MCF 10A (cell line): Measurements from ENCODE around the gene VARS1. TPM values are rescaled to one million over a fixed set of nuclear protein-coding genes. Genes with fewer than 3 reads are reported as not detected.
A peak's percentile ranks its signal among the peaks of the same experiment; 100 is the strongest.
"Not testable (repeated sequence)": the region's sequence is repeated elsewhere in the genome, so short reads cannot be mapped to it uniquely, and the experiment has no call there.

ENCODE experiments used
- Bru-seq: library from RNA; stranded (reverse); fragments of 400-500 nt; gene quantifications from one replicate; lab custom pipeline; 2021; lab: Mats Ljungman, UMichigan
- BruChase-seq, 2 experiments: library from RNA; stranded (reverse); fragments of 400-500 nt; gene quantifications; one replicate each; lab custom pipeline; 2021; lab: Mats Ljungman, UMichigan
- BruUV-seq: library from RNA; stranded (reverse); fragments of 400-500 nt; replicated peaks from 2 replicates; lab custom pipeline; 2021; lab: Mats Ljungman, UMichigan
- CTCF ChIA-PET: fragments of 300-600 bp; sonication (Branson Sonifier 250); formaldehyde crosslinking; extraction: SDS; loops from one replicate; lab custom pipeline; 2021; ENCODE audit warnings: antibody characterized with exemption, inconsistent platforms; lab: Yijun Ruan, JAX
- POLR2A ChIA-PET: fragments of 300-600, 350-650 bp; sonication (Branson Sonifier 250); formaldehyde crosslinking; extraction: SDS; loops from one replicate; lab custom pipeline; 2020; ENCODE audit warnings: antibody characterized with exemption, inconsistent platforms; lab: Yijun Ruan, JAX
- DNase-seq: peaks from one replicate; pipeline ENCODE4 v3.0.0-alpha.2; 2018; ENCODE audit not compliant: unreplicated experiment
- H3K27ac Mint-ChIP-seq: one replicate; pipeline ENCODE4 v1.8.0; 2022; ENCODE audit warnings: mild to moderate bottlenecking, low read depth, mixed read lengths; ENCODE audit not compliant: unreplicated experiment
- H3K27me3 Mint-ChIP-seq: one replicate; pipeline ENCODE4 v1.8.0; 2022; ENCODE audit warnings: mixed read lengths; ENCODE audit not compliant: insufficient read depth, unreplicated experiment
- H3K36me3 Mint-ChIP-seq: one replicate; pipeline ENCODE4 v1.8.0; 2022; ENCODE audit warnings: mild to moderate bottlenecking, moderate library complexity, mixed read lengths; ENCODE audit not compliant: insufficient read depth, unreplicated experiment
- H3K4me1 Mint-ChIP-seq: one replicate; pipeline ENCODE4 v1.8.0; 2022; ENCODE audit warnings: mixed read lengths; ENCODE audit not compliant: insufficient read depth, unreplicated experiment
- H3K4me3 Mint-ChIP-seq: one replicate; pipeline ENCODE4 v1.8.0; 2022; ENCODE audit warnings: mild to moderate bottlenecking, moderate library complexity, mixed read lengths; ENCODE audit not compliant: unreplicated experiment
- H3K9me3 Mint-ChIP-seq: one replicate; pipeline ENCODE4 v1.8.0; 2022; ENCODE audit warnings: mixed read lengths; ENCODE audit not compliant: unreplicated experiment
- intact Hi-C: fragments of 100-400 bp; cut with micrococcal nuclease; formaldehyde crosslinking; loops from 2 replicates; pipeline ENCODE4 v1.14.1; 2022
- long read RNA-seq: library from polyadenylated mRNA; stranded (forward); transcript quantifications from one replicate; pipeline ENCODE4 v2.0.0, GENCODE V29; 2022
- total RNA-seq: library from RNA; stranded (reverse); gene quantifications from 2 replicates; pipeline ENCODE4 v1.2.3, GENCODE V29; 2022
- TF ChIP-seq, protein P1 (sequence below): fragments of 200-600 bp; IDR thresholded peaks from one replicate; pipeline ENCODE4 v1.8.0; 2022; ENCODE audit warnings: antibody characterized with exemption, mild to moderate bottlenecking; ENCODE audit not compliant: unreplicated experiment

VARS1 gene
- total RNA-seq (133 and 200 TPM in 2 replicates), Bru-seq, nascent RNA (percentile 72 among the genes with signal in this experiment), BruChase-seq, experiment 1, labeled RNA remaining after a 6-hour chase (percentile 90 among the genes with signal in this experiment), BruChase-seq, experiment 2, labeled RNA remaining after a 2-hour chase (percentile 77 among the genes with signal in this experiment)
- long read RNA-seq, full-length matches to known transcripts = 314 of 574 reads
- long read RNA-seq, partial matches to known transcripts = 140 of 574 reads
- long read RNA-seq, other reads (novel, unspliced or antisense) = 120 of 574 reads

- BruUV-seq = no TSS peak
These were observed at the start of gene VARS1 for GRCh38 chr6:31795616-31796298. VARS1 (minus strand) TSS chr6:31795752; CDS start chr6:31795217, 535 bp downstream.

DNA sequence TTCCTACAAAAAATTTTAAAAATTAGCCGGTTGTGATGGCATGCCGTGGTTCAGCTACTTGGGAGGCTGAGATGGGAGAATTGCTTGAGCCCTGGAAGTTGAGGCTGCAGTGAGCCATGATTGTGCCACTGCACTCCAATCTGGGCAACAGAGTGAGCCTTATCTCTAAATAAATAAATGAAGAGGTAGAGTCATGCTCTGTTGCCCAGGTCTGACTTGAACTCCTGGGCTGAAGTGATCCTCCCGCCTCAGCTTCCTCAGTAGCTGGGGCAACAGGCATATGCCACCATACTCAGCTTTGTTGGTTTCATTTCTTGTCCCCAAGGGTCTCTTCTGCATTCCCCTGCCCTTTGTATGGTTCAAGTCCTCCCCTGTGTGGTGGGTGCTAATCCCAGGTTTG lies 49.0 kb upstream of the VARS1 start:
- BruUV-seq = no TSS peak
- CTCF ChIA-PET = no interaction called here
- POLR2A ChIA-PET = interaction anchor here (1.1 to 1.4 kb wide), 2 partner anchors 9 to 17 kb away, joined by 5 to 7 read pairs; partner anchors contain the start of gene HSPA1B
- TF ChIP-seq, protein P1, sequence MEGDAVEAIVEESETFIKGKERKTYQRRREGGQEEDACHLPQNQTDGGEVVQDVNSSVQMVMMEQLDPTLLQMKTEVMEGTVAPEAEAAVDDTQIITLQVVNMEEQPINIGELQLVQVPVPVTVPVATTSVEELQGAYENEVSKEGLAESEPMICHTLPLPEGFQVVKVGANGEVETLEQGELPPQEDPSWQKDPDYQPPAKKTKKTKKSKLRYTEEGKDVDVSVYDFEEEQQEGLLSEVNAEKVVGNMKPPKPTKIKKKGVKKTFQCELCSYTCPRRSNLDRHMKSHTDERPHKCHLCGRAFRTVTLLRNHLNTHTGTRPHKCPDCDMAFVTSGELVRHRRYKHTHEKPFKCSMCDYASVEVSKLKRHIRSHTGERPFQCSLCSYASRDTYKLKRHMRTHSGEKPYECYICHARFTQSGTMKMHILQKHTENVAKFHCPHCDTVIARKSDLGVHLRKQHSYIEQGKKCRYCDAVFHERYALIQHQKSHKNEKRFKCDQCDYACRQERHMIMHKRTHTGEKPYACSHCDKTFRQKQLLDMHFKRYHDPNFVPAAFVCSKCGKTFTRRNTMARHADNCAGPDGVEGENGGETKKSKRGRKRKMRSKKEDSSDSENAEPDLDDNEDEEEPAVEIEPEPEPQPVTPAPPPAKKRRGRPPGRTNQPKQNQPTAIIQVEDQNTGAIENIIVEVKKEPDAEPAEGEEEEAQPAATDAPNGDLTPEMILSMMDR = no peak
- Mint-ChIP-seq H3K27ac (no peak overlapping the region), H3K4me3 (no peak overlapping the region), H3K9me3 (no peaks in the 10 kb centered on the region), H3K4me1 (no peaks in the 10 kb centered on the region), H3K27me3 (no peaks in the 10 kb centered on the region), H3K36me3 (peaks cover 26% of the 10 kb centered on the region)
- DNase-seq = no peak
- intact Hi-C loops = no loop called here

More at GRCh38 chr6:31795616-31796298, at the start of gene VARS1:
- TF ChIP-seq, protein P1 = peak; percentile 69
- intact Hi-C loops = loop anchor here (2.0 kb wide), 3 partner anchors 19 to 67 kb away; partner anchors contain the start of genes DDAH2, HSPA1A and HSPA1L
- CTCF ChIA-PET = interaction anchor here (0.6 to 2.8 kb wide), 9 partner anchors 10 to 138 kb away, joined by 3 to 22 read pairs (median 3); partner anchors contain the start of genes DDAH2 and LSM2
- Mint-ChIP-seq H3K4me3 (peak within 1 kb of the TSS; percentile 99), H3K27ac (peak within 1 kb of the TSS; percentile 98), H3K36me3 (peaks cover 60% of the 10 kb centered on the region), H3K27me3 (no peaks in the 10 kb centered on the region), H3K9me3 (no peaks in the 10 kb centered on the region), H3K4me1 (peaks cover 27% of the 10 kb centered on the region)
- POLR2A ChIA-PET = interaction anchor here (0.6 to 3.2 kb wide), 29 partner anchors 8 to 400 kb away, joined by 3 to 79 read pairs (median 6); partner anchors contain the start of genes ABHD16A, BAG6, C6orf47 and CLIC1
- peak; percentile 93 for DNase-seq

DNA sequence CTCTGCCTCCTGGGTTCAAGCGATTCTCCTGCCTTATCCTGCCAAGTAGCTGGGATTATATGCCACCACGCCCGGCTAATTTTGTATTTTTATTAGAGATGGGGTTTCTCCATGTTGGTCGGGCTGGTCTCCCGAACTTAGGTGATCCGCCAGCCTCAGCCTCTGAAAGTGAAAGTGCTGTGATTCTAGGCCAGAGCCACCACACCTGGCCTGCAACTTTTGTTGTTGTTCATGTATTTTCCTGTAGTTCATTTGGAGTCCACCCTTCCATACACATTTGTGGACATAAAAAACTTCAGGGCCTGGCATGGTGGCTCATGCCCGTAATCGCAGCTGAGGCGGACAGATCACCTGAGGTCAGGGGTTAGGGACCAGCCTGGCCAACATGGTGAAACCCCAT lies 46.5 kb upstream of the VARS1 start:
- Mint-ChIP-seq H3K9me3 (no peaks in the 10 kb centered on the region), H3K27me3 (no peaks in the 10 kb centered on the region), H3K4me3 (no peak overlapping the region), H3K36me3 (peaks cover 51% of the 10 kb centered on the region), H3K27ac (no peak overlapping the region), H3K4me1 (peaks cover 7% of the 10 kb centered on the region)
- ChIA-PET CTCF (no interaction called here), POLR2A (interaction anchor here (0.9 kb wide), 1 partner anchor 181 kb away, joined by 3 read pairs; the partner anchor contains the start of gene C6orf47)
- intact Hi-C loops = no loop called here
- no TSS peak for BruUV-seq
- TF ChIP-seq, protein P1 = no peak
- DNase-seq = no peak

- H3K27ac Mint-ChIP-seq, H3K4me3 Mint-ChIP-seq, DNase-seq, H3K9me3 Mint-ChIP-seq, H3K27me3 Mint-ChIP-seq, BruUV-seq: not testable (repeated sequence)
- intact Hi-C loops = loop anchor here (10.0 kb wide), 1 partner anchor 115 kb away; the partner anchor contains the start of genes NELFE and SKIC2
- Mint-ChIP-seq H3K4me1 (peaks cover 13% of the 10 kb centered on the region), H3K36me3 (peaks cover 74% of the 10 kb centered on the region)
- POLR2A ChIA-PET = interaction anchor here (0.6 to 11.2 kb wide), 6 partner anchors 8 to 185 kb away, joined by 3 to 202 read pairs (median 4); partner anchors contain the start of genes HSPA1B and NEU1
- CTCF ChIA-PET = interaction anchor here (0.6 kb wide), 2 partner anchors 23 to 50 kb away, joined by 3 read pairs; partner anchors contain the start of gene NEU1
These were observed 44.2 kb upstream of the VARS1 start for GRCh38 chr6:31839779-31840126.
